Measurements from ENCODE around the gene VPS37D.

Gene VPS37D

GRCh38 chr7:73642834-73643233, 24.8 kb upstream of the VPS37D start:
- no peak for DNase-seq
- H2BK15ac ChIP-seq (ENCODE audit: low read depth, poor library complexity, severe bottlenecking): no peak overlapping the region

GRCh38 chr7:73644688-73645286, 22.8 kb upstream of the VPS37D start:
- no peak overlapping the region for H2AK5ac ChIP-seq (ENCODE audit: low read length, severe bottlenecking)
- no peak overlapping the region for H2BK12ac ChIP-seq (ENCODE audit: low read length in 2 of 2)
- no peak overlapping the region for H3K4ac ChIP-seq (ENCODE audit: low read depth in 1 of 2, low read length in 2 of 2)
- H3K4me2 ChIP-seq (ENCODE audit: low read length, poor library complexity, severe bottlenecking): no peak overlapping the region
- no peak overlapping the region for H4K91ac ChIP-seq (ENCODE audit: low read length)
- no peak overlapping the region for H3K14ac ChIP-seq (ENCODE audit: low read length in 2 of 2)
- H2BK15ac ChIP-seq (ENCODE audit: low read depth, poor library complexity, severe bottlenecking): no peak overlapping the region
- H3K9me3 ChIP-seq (ENCODE audit: control insufficient read depth, low read length): no peaks in the 10 kb centered on the region
- no peak overlapping the region for H4K8ac ChIP-seq (ENCODE audit: low read length)
- H2BK5ac ChIP-seq (ENCODE audit: low read depth, low read length, poor library complexity, severe bottlenecking): no peak overlapping the region
- H3K79me1 ChIP-seq (replicated peaks; ENCODE audit: low read length, poor library complexity, severe bottlenecking): no peaks in the 10 kb centered on the region
- H3K36me3 ChIP-seq (ENCODE audit: control insufficient read depth in 1 of 2, insufficient read depth in 2 of 2, low read depth in 1 of 2, low read length in 2 of 2): no peaks in the 10 kb centered on the region
- no peak for DNase-seq
- H3K9ac ChIP-seq (ENCODE audit: low read length): no peak overlapping the region
- no peak overlapping the region for H3K4me3 ChIP-seq (ENCODE audit: insufficient read depth in 1 of 2, low read depth in 1 of 2, low read length in 2 of 2)
- H3K4me1 ChIP-seq (ENCODE audit: control insufficient read depth, insufficient read depth, low read depth, low read length): peaks cover 9% of the 10 kb centered on the region
- H3K27me3 ChIP-seq (ENCODE audit: control insufficient read depth in 1 of 2, insufficient read depth in 1 of 2, low read length in 2 of 2): peaks cover 51 to 64% of the 10 kb centered on the region in 2 experiments
- H2AFZ ChIP-seq (ENCODE audit: low read depth, low read length): no peak overlapping the region
- no peak overlapping the region for H2BK120ac ChIP-seq (ENCODE audit: low read depth, low read length)
- H3K23ac ChIP-seq (ENCODE audit: low read length in 2 of 2): no peak overlapping the region
- no peak overlapping the region for H3K27ac ChIP-seq (ENCODE audit: low read length, poor library complexity, severe bottlenecking)
- no peak overlapping the region for H3K18ac ChIP-seq (ENCODE audit: low read depth in 1 of 2, low read length in 2 of 2)
- WGBS: 69% methylated on average over 5 of the region's 5 CpGs

More at GRCh38 chr7:73642834-73643233, 24.8 kb upstream of the VPS37D start:
- Histone ChIP-seq H3K23ac (ENCODE audit: low read length in 2 of 2) (no peak overlapping the region), H3K14ac (ENCODE audit: low read length in 2 of 2) (no peak overlapping the region), H3K27me3 (ENCODE audit: control insufficient read depth in 1 of 2, insufficient read depth in 1 of 2, low read length in 2 of 2) (peaks cover 33 to 46% of the 10 kb centered on the region in 2 experiments), H2BK5ac (ENCODE audit: low read depth, low read length, poor library complexity, severe bottlenecking) (no peak overlapping the region), H2BK12ac (ENCODE audit: low read length in 2 of 2) (no peak overlapping the region), H3K4me2 (ENCODE audit: low read length, poor library complexity, severe bottlenecking) (no peak overlapping the region), H4K91ac (ENCODE audit: low read length) (no peak overlapping the region), H2AK5ac (ENCODE audit: low read length, severe bottlenecking) (no peak overlapping the region), H3K9ac (ENCODE audit: low read length) (no peak overlapping the region), H3K9me3 (ENCODE audit: control insufficient read depth, low read length) (no peaks in the 10 kb centered on the region), H3K18ac (ENCODE audit: low read depth in 1 of 2, low read length in 2 of 2) (no peak overlapping the region), H3K4me1 (ENCODE audit: control insufficient read depth, insufficient read depth, low read depth, low read length) (peaks cover 6% of the 10 kb centered on the region), H3K79me1 (replicated peaks; ENCODE audit: low read length, poor library complexity, severe bottlenecking) (no peaks in the 10 kb centered on the region), H2AFZ (ENCODE audit: low read depth, low read length) (no peak overlapping the region), H4K8ac (ENCODE audit: low read length) (no peak overlapping the region), H3K27ac (ENCODE audit: low read length, poor library complexity, severe bottlenecking) (no peak overlapping the region), H3K36me3 (ENCODE audit: control insufficient read depth in 1 of 2, insufficient read depth in 2 of 2, low read depth in 1 of 2, low read length in 2 of 2) (no peaks in the 10 kb centered on the region), H3K4ac (ENCODE audit: low read depth in 1 of 2, low read length in 2 of 2) (no peak overlapping the region), H3K4me3 (ENCODE audit: insufficient read depth in 1 of 2, low read depth in 1 of 2, low read length in 2 of 2) (no peak overlapping the region), H2BK120ac (ENCODE audit: low read depth, low read length) (no peak overlapping the region)
- WGBS: 69% methylated on average over 2 of the region's 2 CpGs

GRCh38 chr7:73645643-73646174, 21.9 kb upstream of the VPS37D start:
- 74% methylated on average over 4 of the region's 4 CpGs for WGBS
- no peaks in the 10 kb centered on the region for H3K9me3 ChIP-seq (ENCODE audit: control insufficient read depth, low read length)
- H3K79me1 ChIP-seq (replicated peaks; ENCODE audit: low read length, poor library complexity, severe bottlenecking): no peaks in the 10 kb centered on the region
- peaks cover 9% of the 10 kb centered on the region for H3K4me1 ChIP-seq (ENCODE audit: control insufficient read depth, insufficient read depth, low read depth, low read length)
- no peak overlapping the region for H3K23ac ChIP-seq (ENCODE audit: low read length in 2 of 2)
- no peak overlapping the region for H2BK120ac ChIP-seq (ENCODE audit: low read depth, low read length)
- peaks cover 61 to 72% of the 10 kb centered on the region in 2 experiments for H3K27me3 ChIP-seq (ENCODE audit: control insufficient read depth in 1 of 2, insufficient read depth in 1 of 2, low read length in 2 of 2)
- no peak overlapping the region for H3K4me2 ChIP-seq (ENCODE audit: low read length, poor library complexity, severe bottlenecking)
- no peak overlapping the region for H2BK15ac ChIP-seq (ENCODE audit: low read depth, poor library complexity, severe bottlenecking)
- H4K91ac ChIP-seq (ENCODE audit: low read length): no peak overlapping the region
- no peak overlapping the region for H2BK12ac ChIP-seq (ENCODE audit: low read length in 2 of 2)
- no peak overlapping the region for H2BK5ac ChIP-seq (ENCODE audit: low read depth, low read length, poor library complexity, severe bottlenecking)
- no peak for DNase-seq
- no peak overlapping the region for H2AK5ac ChIP-seq (ENCODE audit: low read length, severe bottlenecking)
- no peak overlapping the region for H3K27ac ChIP-seq (ENCODE audit: low read length, poor library complexity, severe bottlenecking)
- H2AFZ ChIP-seq (ENCODE audit: low read depth, low read length): no peak overlapping the region
- no peak overlapping the region for H3K18ac ChIP-seq (ENCODE audit: low read depth in 1 of 2, low read length in 2 of 2)
- no peak overlapping the region for H3K4me3 ChIP-seq (ENCODE audit: insufficient read depth in 1 of 2, low read depth in 1 of 2, low read length in 2 of 2)
- no peak overlapping the region for H3K4ac ChIP-seq (ENCODE audit: low read depth in 1 of 2, low read length in 2 of 2)
- H3K14ac ChIP-seq (ENCODE audit: low read length in 2 of 2): no peak overlapping the region
- no peaks in the 10 kb centered on the region for H3K36me3 ChIP-seq (ENCODE audit: control insufficient read depth in 1 of 2, insufficient read depth in 2 of 2, low read depth in 1 of 2, low read length in 2 of 2)
- no peak overlapping the region for H4K8ac ChIP-seq (ENCODE audit: low read length)
- H3K9ac ChIP-seq (ENCODE audit: low read length): no peak overlapping the region

- no peak overlapping the region for H2BK5ac ChIP-seq (ENCODE audit: low read depth, low read length, poor library complexity, severe bottlenecking)
- no peak overlapping the region for H3K18ac ChIP-seq (ENCODE audit: low read depth in 1 of 2, low read length in 2 of 2)
- H3K14ac ChIP-seq (ENCODE audit: low read length in 2 of 2): no peak overlapping the region
- H4K91ac ChIP-seq (ENCODE audit: low read length): no peak overlapping the region
- no peak overlapping the region for H2BK120ac ChIP-seq (ENCODE audit: low read depth, low read length)
- 46% methylated on average over 12 of the region's 16 CpGs for WGBS
- H3K27ac ChIP-seq (ENCODE audit: low read length, poor library complexity, severe bottlenecking): no peak overlapping the region
- H2BK15ac ChIP-seq (ENCODE audit: low read depth, poor library complexity, severe bottlenecking): no peak overlapping the region
- no peak for DNase-seq
- peaks cover 9% of the 10 kb centered on the region for H3K4me1 ChIP-seq (ENCODE audit: control insufficient read depth, insufficient read depth, low read depth, low read length)
- H3K23ac ChIP-seq (ENCODE audit: low read length in 2 of 2): no peak overlapping the region
- no peak overlapping the region for H2AK5ac ChIP-seq (ENCODE audit: low read length, severe bottlenecking)
- H3K4me2 ChIP-seq (ENCODE audit: low read length, poor library complexity, severe bottlenecking): no peak overlapping the region
- no peak overlapping the region for H3K4ac ChIP-seq (ENCODE audit: low read depth in 1 of 2, low read length in 2 of 2)
- H3K9ac ChIP-seq (ENCODE audit: low read length): no peak overlapping the region
- H3K4me3 ChIP-seq (ENCODE audit: insufficient read depth in 1 of 2, low read depth in 1 of 2, low read length in 2 of 2): no peak overlapping the region
- H3K36me3 ChIP-seq (ENCODE audit: control insufficient read depth in 1 of 2, insufficient read depth in 2 of 2, low read depth in 1 of 2, low read length in 2 of 2): no peaks in the 10 kb centered on the region
- H2BK12ac ChIP-seq (ENCODE audit: low read length in 2 of 2): no peak overlapping the region
- peaks cover 71 to 79% of the 10 kb centered on the region in 2 experiments for H3K27me3 ChIP-seq (ENCODE audit: control insufficient read depth in 1 of 2, insufficient read depth in 1 of 2, low read length in 2 of 2)
- H3K9me3 ChIP-seq (ENCODE audit: control insufficient read depth, low read length): no peaks in the 10 kb centered on the region
- no peak overlapping the region for H4K8ac ChIP-seq (ENCODE audit: low read length)
- H2AFZ ChIP-seq (ENCODE audit: low read depth, low read length): no peak overlapping the region
- H3K79me1 ChIP-seq (replicated peaks; ENCODE audit: low read length, poor library complexity, severe bottlenecking): no peaks in the 10 kb centered on the region
Measured at GRCh38 chr7:73646785-73647724, 20.6 kb upstream of the VPS37D start.
